HCT116 (cell line): ENCODE results near the gene POM121C. TPM values are rescaled to one million over a fixed set of nuclear protein-coding genes. Genes with fewer than 3 reads are reported as not detected.
"Not testable (repeated sequence)": the region's sequence is repeated elsewhere in the genome, so short reads cannot be mapped to it uniquely, and the experiment has no call there.

Experiments
- ATAC-seq: fragments of 200-7000 bp; cut with Tn5 transposase; 2 replicates; pipeline ENCODE4 v1.9.1; 2020; ENCODE audit warnings: mild to moderate bottlenecking, moderate library complexity
- BruUV-seq: library from RNA; stranded (reverse); fragments of 400-500 nt; replicated peaks from 2 replicates; lab custom pipeline; 2021; lab: Mats Ljungman, UMichigan
- CTCF ChIA-PET: fragments of 300-600 bp; sonication (Branson Sonifier 250); formaldehyde crosslinking; loops from one replicate; lab custom pipeline; 2021; ENCODE audit warnings: antibody characterized with exemption; lab: Charles Lee
- POLR2A ChIA-PET: fragments of 300-600, 350-600 bp; sonication (Branson Sonifier 250); formaldehyde crosslinking; loops from one replicate; lab custom pipeline; 2021; ENCODE audit warnings: antibody characterized with exemption; lab: Charles Lee
- RAD21 ChIA-PET, 2 experiments: fragments of 300-600 bp; sonication (Branson Sonifier 250); formaldehyde crosslinking; loops; one replicate each; lab custom pipeline; 2023; ENCODE audit warnings: low total read pairs in 2 of 2; ENCODE audit not compliant: uncharacterized antibody in 2 of 2, unreplicated experiment in 2 of 2, low non-redundant PET in 1 of 2; lab: Charles Lee
- DNase-seq: peaks from one replicate; pipeline ENCODE4 v3.0.0-alpha.2; 2010; ENCODE audit warnings: low read depth, low spot score
- H2AFZ ChIP-seq: fragments of 200-600 bp; shearing (Covaris generic), sonication (generic); 2 replicates; pipeline ENCODE4 v1.6.1; 2017; ENCODE audit warnings: low read depth, mixed run types, mixed read lengths, antibody characterized with exemption, low read length; ENCODE audit not compliant: poor library complexity, severe bottlenecking
- H3K27ac ChIP-seq: 2 replicates; pipeline ENCODE4 v1.5.1; 2012; ENCODE audit warnings: low read depth, low read length
- H3K27me3 ChIP-seq: fragments of 200-600 bp; sonication (generic); 2 replicates; pipeline ENCODE4 v1.6.1; 2016; ENCODE audit warnings: mixed run types, low read length, mixed read lengths; ENCODE audit not compliant: insufficient read depth
- H3K36me3 ChIP-seq, 2 experiments: fragments of 200-500 bp in 1 of 2; fragments of 200-600 bp in 1 of 2; sonication (Bioruptor generic) in 1 of 2; sonication (generic) in 1 of 2; 2 replicates each; pipeline versions ENCODE4 v1.5.1 to v1.6.1; 2014 to 2016; ENCODE audit warnings: low read length in 2 of 2, inconsistent platforms in 1 of 2, mixed read lengths in 1 of 2, mixed run types in 1 of 2; ENCODE audit not compliant: insufficient read depth in 2 of 2, control insufficient read depth in 1 of 2
- H3K4me1 ChIP-seq, 2 experiments: fragments of 200-600 bp in 1 of 2; sonication (generic) in 1 of 2; 2 replicates each; pipeline versions ENCODE4 v1.5.1 to v1.6.1; 2012 to 2017; ENCODE audit warnings: low read length in 2 of 2, inconsistent platforms in 1 of 2, mild to moderate bottlenecking in 1 of 2, mixed read lengths in 1 of 2, mixed run types in 1 of 2, moderate library complexity in 1 of 2; ENCODE audit not compliant: insufficient read depth in 2 of 2, control insufficient read depth in 1 of 2
- H3K4me2 ChIP-seq: fragments of 200-600 bp; sonication (generic); 2 replicates; pipeline ENCODE4 v1.6.1; 2017; ENCODE audit warnings: mixed run types, low read length, mixed read lengths
- H3K4me3 ChIP-seq, 2 experiments: fragments of 200-600 bp in 1 of 2; sonication (generic) in 1 of 2; replicated peaks in 1 of 2; 2 replicates each; pipeline ENCODE4 v1.5.1; 2011 to 2016; ENCODE audit warnings: low read length in 2 of 2, control low read depth in 1 of 2, low read depth in 1 of 2, mild to moderate bottlenecking in 1 of 2, mixed read lengths in 1 of 2, mixed run types in 1 of 2
- H3K79me2 ChIP-seq: fragments of 200-600 bp; sonication (generic); 2 replicates; pipeline ENCODE4 v1.6.1; 2017; ENCODE audit warnings: mild to moderate bottlenecking, mixed run types, low read length, moderate library complexity, mixed read lengths; ENCODE audit not compliant: insufficient read depth
- H3K9ac ChIP-seq: fragments of 200-600 bp; sonication (generic); 2 replicates; pipeline ENCODE4 v1.6.1; 2016; ENCODE audit warnings: low read length, mixed read lengths
- H3K9me2 ChIP-seq: fragments of 200-600 bp; sonication (generic), shearing (Covaris generic); 2 replicates; pipeline ENCODE4 v1.6.1; 2017; ENCODE audit warnings: mixed run types, mild to moderate bottlenecking, moderate library complexity; ENCODE audit not compliant: insufficient read depth
- H3K9me3 ChIP-seq, 2 experiments: fragments of 200-500 bp in 1 of 2; fragments of 200-600 bp in 1 of 2; sonication (Bioruptor generic) in 1 of 2; sonication (generic) in 1 of 2; 2 replicates each; pipeline ENCODE4 v1.6.1; 2014 to 2017; ENCODE audit warnings: low read length in 2 of 2, mixed read lengths in 2 of 2, inconsistent platforms in 1 of 2, low read depth in 1 of 2, mild to moderate bottlenecking in 1 of 2, mixed run types in 1 of 2, moderate library complexity in 1 of 2; ENCODE audit not compliant: control insufficient read depth in 1 of 2, insufficient read depth in 1 of 2
- H4K20me1 ChIP-seq: fragments of 200-600 bp; sonication (generic), shearing (Covaris generic); 2 replicates; pipeline ENCODE4 v1.6.1; 2017; ENCODE audit warnings: mixed run types, mild to moderate bottlenecking, moderate library complexity; ENCODE audit not compliant: insufficient read depth
- intact Hi-C: fragments of 100-400 bp; cut with micrococcal nuclease; formaldehyde crosslinking; loops from 2 replicates; pipeline ENCODE4 v1.10.0; 2022
- total RNA-seq: library from RNA; stranded (reverse); gene quantifications from one replicate; pipeline ENCODE4 v1.2.1, GENCODE V29; 2021; ENCODE audit not compliant: unreplicated experiment

POM121C gene
- total RNA-seq, 1 experiment from 2014 or later = 61.0 TPM

DNA sequence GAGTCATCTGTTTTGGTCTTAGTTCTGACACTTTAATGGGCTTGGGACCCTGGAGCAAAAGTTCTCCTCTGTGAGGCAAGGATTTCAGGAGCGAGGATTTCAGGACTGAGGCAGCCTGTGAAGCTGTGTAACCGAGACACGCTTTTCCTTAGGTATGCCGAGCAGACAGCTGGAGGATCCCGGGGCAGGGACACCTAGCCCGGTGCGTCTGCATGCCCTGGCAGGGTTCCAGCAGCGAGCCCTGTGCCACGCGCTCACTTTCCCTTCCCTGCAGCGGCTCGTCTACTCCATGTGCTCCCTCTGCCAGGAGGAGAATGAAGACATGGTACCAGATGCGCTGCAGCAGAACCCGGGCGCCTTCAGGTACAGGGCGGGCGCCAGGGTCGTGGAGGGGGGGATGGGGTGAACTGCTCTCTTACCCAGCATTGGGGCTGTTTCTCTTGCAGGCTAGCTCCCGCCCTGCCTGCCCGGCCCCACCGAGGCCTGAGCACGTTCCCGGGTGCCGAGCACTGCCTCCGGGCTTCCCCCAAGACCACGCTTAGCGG, 70.2 kb downstream of the POM121C start:
- POLR2A ChIA-PET, H3K4me2 ChIP-seq, ATAC-seq, DNase-seq, RAD21 ChIA-PET, intact Hi-C loops, H3K9ac ChIP-seq, H3K4me3 ChIP-seq, H4K20me1 ChIP-seq, H3K27me3 ChIP-seq, H3K4me1 ChIP-seq, H3K9me2 ChIP-seq, H2AFZ ChIP-seq, BruUV-seq, H3K9me3 ChIP-seq, CTCF ChIA-PET, H3K36me3 ChIP-seq, H3K27ac ChIP-seq, H3K79me2 ChIP-seq: not testable (repeated sequence)

- CTCF ChIA-PET, BruUV-seq, H3K36me3 ChIP-seq, H3K27ac ChIP-seq, H4K20me1 ChIP-seq, intact Hi-C loops, H3K9me2 ChIP-seq, H2AFZ ChIP-seq, H3K9ac ChIP-seq, RAD21 ChIA-PET, POLR2A ChIA-PET, DNase-seq, ATAC-seq, H3K79me2 ChIP-seq, H3K4me2 ChIP-seq, H3K9me3 ChIP-seq, H3K4me3 ChIP-seq, H3K4me1 ChIP-seq, H3K27me3 ChIP-seq: not testable (repeated sequence)
Measured at GRCh38 chr7:75415428-75415817, 70.7 kb downstream of the POM121C start.

DNA sequence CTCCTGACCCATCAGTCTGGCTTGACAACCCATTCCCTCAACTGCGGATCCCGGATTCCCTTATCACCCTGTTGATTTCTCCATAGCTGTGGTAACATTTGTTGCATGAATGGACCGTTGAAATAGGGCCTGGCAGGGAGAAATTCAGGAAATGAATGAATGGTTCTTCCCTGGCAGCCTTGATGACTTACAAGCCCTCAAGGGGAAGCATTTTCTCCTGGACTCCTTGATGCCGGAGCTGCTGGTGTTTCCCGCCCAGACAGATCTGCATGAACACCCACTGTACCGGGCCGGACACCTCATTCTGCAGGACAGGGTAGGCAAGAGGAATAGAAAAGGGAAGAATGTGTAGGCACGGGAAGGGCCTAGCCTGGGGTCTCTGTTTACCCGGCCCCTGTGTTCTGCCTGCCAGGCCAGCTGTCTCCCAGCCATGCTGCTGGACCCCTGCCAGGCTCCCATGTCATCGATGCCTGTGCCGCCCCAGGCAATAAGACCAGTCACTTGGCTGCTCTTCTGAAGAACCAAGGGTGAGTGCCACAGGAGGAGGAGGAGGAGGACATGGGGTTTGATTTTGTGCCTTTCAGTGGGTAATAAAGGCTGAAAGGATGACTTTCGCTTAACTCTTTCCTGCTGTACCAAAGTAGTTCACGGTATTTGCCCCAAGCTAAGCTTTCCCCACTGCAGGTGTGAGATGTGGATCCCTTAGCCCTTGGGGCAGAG, 71.2 kb downstream of the POM121C start:
- RAD21 ChIA-PET, H3K4me2 ChIP-seq, intact Hi-C loops, POLR2A ChIA-PET, BruUV-seq, ATAC-seq, H3K27me3 ChIP-seq, H3K9me3 ChIP-seq, H2AFZ ChIP-seq, H3K79me2 ChIP-seq, H3K9me2 ChIP-seq, DNase-seq, H4K20me1 ChIP-seq, H3K27ac ChIP-seq, H3K9ac ChIP-seq, H3K4me1 ChIP-seq, CTCF ChIA-PET, H3K4me3 ChIP-seq, H3K36me3 ChIP-seq: not testable (repeated sequence)

- H3K27me3 ChIP-seq, H2AFZ ChIP-seq, H3K4me2 ChIP-seq, ATAC-seq, BruUV-seq, POLR2A ChIA-PET, H3K4me1 ChIP-seq, H4K20me1 ChIP-seq, intact Hi-C loops, H3K9ac ChIP-seq, DNase-seq, CTCF ChIA-PET, H3K79me2 ChIP-seq, RAD21 ChIA-PET, H3K27ac ChIP-seq, H3K4me3 ChIP-seq, H3K9me2 ChIP-seq, H3K36me3 ChIP-seq, H3K9me3 ChIP-seq: not testable (repeated sequence)
Measured at GRCh38 chr7:75414204-75414603, 71.9 kb downstream of the POM121C start.
